Activated CD4-positive, alpha-beta T cell treated with anti-CD3 and anti-CD28 coated beads for 24 hours (primary cell): ENCODE measurements around the gene MAP3K19.

Experiments
- DNase-seq, 2 donors: peaks; one replicate each; pipeline ENCODE4 v3.0.0-alpha.2; 2020; ENCODE audit warnings: low read depth in 2 of 2

The MAP3K19 gene

DNA sequence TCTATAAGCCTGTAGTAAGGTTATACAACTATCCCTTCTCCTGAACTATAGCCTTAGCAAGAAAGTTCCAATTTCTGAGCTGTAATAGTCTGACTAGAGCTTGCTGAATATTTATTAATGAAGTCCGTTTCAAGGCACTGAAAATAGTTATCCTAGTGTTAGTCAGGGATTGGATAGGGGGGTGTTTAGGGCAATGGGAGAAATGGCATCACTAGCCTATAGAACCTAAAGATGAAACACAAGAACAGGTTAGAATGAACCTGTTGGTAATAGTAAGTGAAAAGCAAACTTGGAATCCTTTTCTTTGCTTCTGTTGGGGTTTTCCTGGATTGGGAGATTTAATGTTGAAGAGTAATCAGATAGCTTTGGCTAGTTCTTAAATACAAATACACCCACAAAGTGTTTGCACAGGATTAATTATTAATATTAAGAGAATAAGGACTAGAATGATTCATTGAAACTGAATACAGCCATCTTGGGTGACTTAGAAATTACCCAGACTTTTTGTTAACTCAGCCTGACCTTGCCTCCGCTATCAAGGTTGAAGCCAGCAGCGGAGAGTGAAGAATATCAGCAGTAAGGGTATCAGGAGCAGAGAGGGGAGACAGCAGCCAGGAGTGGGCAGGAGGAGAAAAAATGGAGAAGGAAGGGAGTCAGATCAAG is 114.3 kb downstream of the MAP3K19 start:
- no peak for DNase-seq

DNA sequence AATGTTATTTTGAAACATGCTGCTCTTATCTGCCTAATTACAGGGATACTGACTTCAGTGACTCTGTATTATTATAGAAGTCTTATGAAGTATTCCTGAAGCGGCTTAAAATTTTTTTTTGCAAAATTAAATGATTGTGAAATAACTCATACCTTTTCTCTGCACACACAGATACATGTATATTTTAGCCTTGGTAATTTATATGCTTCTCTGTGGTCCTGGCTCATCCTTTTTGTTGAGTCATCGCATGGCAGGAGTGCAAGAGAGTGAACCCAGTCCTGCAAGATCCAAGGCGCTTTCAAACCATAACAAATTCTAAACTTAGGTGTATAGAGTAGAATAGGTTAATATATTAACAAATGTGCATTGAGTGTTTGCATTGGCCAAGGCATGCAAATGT is 120.1 kb downstream of the MAP3K19 start:
- no peak for DNase-seq

GRCh38 chr2:134926231-134926931 is 120.9 kb downstream of the MAP3K19 start:
- DNase-seq: no peak

DNA sequence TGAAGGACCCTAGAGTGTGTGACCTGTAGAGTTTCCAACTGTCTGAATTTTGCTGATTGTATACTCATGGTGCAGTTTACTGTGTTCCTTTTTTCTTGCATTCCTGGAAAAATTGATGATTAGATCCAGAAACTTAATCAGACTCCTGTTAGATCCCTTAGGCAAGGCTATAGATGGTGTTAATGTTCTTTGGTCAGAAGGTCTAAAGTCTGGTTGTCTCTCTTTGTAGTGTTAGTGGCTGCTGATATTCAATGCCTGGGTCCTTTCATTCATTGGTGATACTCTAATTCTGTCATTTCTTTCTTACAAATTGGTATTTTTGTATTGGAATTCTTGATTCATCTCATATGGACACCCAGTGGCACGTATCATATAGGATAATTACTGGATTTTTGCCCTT is 122.3 kb downstream of the MAP3K19 start:
- no peak for DNase-seq

DNA sequence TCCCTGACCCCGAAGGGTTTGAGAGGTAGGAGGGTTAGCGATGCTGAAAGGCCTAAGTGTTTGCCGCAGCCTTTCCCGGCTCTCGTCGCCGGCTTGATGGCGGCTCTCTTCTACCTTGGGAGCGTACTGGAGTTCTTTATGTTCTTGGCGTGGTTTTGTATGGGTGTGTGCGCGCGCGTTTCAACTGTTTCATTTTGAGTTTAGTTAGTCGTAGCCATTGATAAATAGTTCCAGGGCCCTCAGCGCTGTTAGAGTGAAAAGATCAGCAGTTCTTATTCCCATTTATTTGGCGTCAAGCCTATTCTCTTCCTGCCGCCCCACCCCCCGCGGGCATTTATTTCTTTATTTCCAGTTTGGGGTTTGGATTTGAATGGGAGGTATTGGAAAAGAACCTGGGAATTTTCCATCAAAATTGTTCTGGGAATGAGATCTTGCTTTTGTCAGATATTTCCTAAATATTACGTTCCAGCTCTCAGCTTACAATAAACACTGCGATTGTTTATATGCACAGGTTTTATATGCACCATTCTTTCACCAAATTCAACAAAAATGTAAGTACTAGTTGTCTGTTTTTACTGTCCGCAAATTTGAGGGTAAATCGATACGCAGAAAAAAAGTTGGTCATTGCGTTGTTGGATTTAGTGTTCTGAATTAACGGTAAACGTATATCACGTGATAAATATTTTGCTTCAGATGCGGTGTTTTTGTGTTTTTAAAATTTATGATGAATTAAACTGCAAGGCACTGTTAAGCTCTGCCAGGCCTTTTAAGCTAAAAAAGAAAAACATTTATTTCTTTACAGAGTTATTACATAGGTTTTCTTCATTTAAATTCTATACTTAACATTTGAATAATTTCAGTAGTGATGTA is 127.7 kb downstream of the MAP3K19 start:
- peak; percentile 29 to 34 for DNase-seq

GRCh38 chr2:134918526-134919340 is 128.5 kb downstream of the MAP3K19 start, which contains the start of gene CCNT2:
Gene CCNT2, plus strand, starts transcription at chr2:134918822. Its CDS starts 33 bp downstream, at chr2:134918855.
- DNase-seq: peak; percentile 98 to 99

DNA sequence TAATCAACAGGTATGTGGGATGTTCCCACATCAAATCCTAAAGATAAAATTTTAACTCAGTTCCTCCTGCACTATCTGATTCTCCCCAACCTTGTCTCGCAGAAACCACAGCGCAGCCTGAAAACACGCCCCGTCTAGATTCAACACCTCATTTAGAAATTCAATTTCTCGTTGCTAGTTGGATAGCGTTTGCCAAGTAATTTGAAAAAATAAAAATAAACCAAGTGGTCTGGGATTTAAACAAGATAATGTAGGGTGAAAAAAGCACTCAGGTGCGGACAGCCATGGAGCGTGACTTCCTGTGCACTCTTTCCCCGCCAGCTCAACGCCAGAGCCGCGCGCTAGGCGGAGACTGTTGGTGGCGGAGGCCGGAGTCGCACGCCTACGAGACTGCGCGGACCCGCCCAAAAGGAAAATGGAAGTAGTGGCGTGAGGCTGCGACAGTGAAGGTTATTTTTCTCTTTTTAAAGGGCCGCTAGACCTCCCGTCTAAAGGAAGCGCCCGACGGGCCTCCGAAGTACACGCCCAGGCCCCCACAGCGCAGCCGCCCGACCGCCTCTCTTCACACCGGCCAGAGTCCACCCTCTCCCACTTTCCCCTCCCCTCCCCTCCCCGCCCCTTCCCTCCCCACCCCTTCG is 129.2 kb downstream of the MAP3K19 start:
- no peak for DNase-seq

DNA sequence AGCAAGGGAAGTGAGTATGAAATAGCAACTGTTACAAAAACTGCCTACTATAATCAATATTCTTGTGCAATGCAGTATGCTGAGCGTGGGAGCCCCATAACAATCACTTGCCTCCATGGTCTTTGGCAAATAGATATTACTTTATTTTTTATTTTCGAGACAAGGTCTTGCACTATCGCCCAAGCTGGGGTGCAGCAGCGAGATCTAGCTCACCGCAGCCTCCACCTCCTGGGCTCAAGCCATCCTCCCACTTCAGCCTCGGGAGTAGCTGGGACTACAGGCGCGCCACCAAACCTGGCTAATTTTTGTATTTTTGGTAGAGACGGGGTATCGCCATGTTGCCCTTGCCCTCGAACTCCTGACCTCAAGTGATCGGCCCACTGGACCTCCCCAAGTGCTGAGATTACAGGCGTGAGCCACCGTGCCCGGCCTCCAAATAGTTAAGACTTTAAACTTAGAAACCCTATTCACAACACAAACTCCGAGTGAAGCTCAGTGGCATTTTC is 129.8 kb downstream of the MAP3K19 start:
- DNase-seq: peak in 1 of 2 donors; percentile 3
